GM12878 (cell line): ENCODE data around the gene SLAMF9. TPM values are rescaled to one million over a fixed set of nuclear protein-coding genes. Genes with fewer than 3 reads are reported as not detected.

Experiments
- ATAC-seq: fragments of 200-7000 bp; cut with Tn5 transposase; 3 replicates; pipeline ENCODE4 v1.9.1; 2020; ENCODE audit warnings: mild to moderate bottlenecking, moderate library complexity
- BruUV-seq: library from RNA; stranded (reverse); fragments of 400-500 nt; replicated peaks from 2 replicates; lab custom pipeline; 2021; lab: Mats Ljungman, UMichigan
- CTCF ChIA-PET: fragments of 300-600 bp; sonication (Branson Sonifier 250); formaldehyde crosslinking; extraction: SDS; loops from one replicate; lab custom pipeline; 2021; ENCODE audit warnings: inconsistent platforms; lab: Yijun Ruan, JAX
- POLR2A ChIA-PET: fragments of 350-600 bp; formaldehyde crosslinking; extraction: SDS; loops from one replicate; lab custom pipeline; 2021; ENCODE audit warnings: inconsistent platforms; lab: Charles Lee
- RAD21 ChIA-PET: fragments of 300-600 bp; sonication (Branson Sonifier 250); formaldehyde crosslinking; loops from one replicate; lab custom pipeline; 2023; ENCODE audit warnings: antibody characterized with exemption; ENCODE audit not compliant: unreplicated experiment; lab: Charles Lee
- SMC1A ChIA-PET: fragments of 300-600 bp; sonication (Branson Sonifier 250); formaldehyde crosslinking; loops from one replicate; lab custom pipeline; 2023; ENCODE audit not compliant: unreplicated experiment, uncharacterized antibody; lab: Charles Lee
- DNase-seq: peaks from one replicate; pipeline ENCODE4 v3.0.0-alpha.2; 2011; ENCODE audit warnings: low read depth, low spot score
- FAIRE-seq: peaks from 3 replicates; lab custom pipeline; 2011; peaks lifted over from hg19 to GRCh38; lab: Jason Lieb, UNC
- H2AFZ ChIP-seq: 2 replicates; pipeline ENCODE4 v1.6.0; 2011; ENCODE audit warnings: low read depth, low read length, control low read depth; ENCODE audit not compliant: control insufficient read depth
- H3K27ac ChIP-seq: 2 replicates; pipeline ENCODE4 v1.5.1; 2011; ENCODE audit warnings: control low read depth; ENCODE audit not compliant: control insufficient read depth, insufficient read depth
- H3K27me3 ChIP-seq, 2 experiments: replicated peaks in 1 of 2; 2 replicates each; pipeline versions ENCODE4 v1.6.0 to v1.6.1; 2011; ENCODE audit warnings: low read length in 1 of 2; ENCODE audit not compliant: control insufficient read depth in 2 of 2, insufficient read depth in 2 of 2
- H3K36me3 ChIP-seq, 2 experiments: 2 replicates each; pipeline ENCODE4 v1.5.1; 2011; ENCODE audit warnings: low read length in 1 of 2; ENCODE audit not compliant: control insufficient read depth in 2 of 2, insufficient read depth in 2 of 2
- H3K4me1 ChIP-seq: 2 replicates; pipeline ENCODE4 v1.6.1; 2011; ENCODE audit warnings: mild to moderate bottlenecking, low read length, moderate library complexity, mixed read lengths; ENCODE audit not compliant: control insufficient read depth, insufficient read depth
- H3K4me2 ChIP-seq: 2 replicates; pipeline ENCODE4 v1.6.0; 2011; ENCODE audit warnings: control low read depth; ENCODE audit not compliant: control insufficient read depth, insufficient read depth
- H3K4me3 ChIP-seq: fragments of 200-600 bp; sonication (generic); 2 replicates; pipeline ENCODE4 v1.5.1; 2016
- H3K79me2 ChIP-seq: 2 replicates; pipeline ENCODE4 v1.6.0; 2011; ENCODE audit warnings: low read length; ENCODE audit not compliant: control insufficient read depth, insufficient read depth
- H3K9ac ChIP-seq: 2 replicates; pipeline ENCODE4 v1.8.0; 2011; ENCODE audit warnings: low read length, control low read depth, mixed read lengths; ENCODE audit not compliant: control insufficient read depth, insufficient read depth
- H3K9me3 ChIP-seq: replicated peaks from 3 replicates; pipeline ENCODE4 v1.5.1; 2011; ENCODE audit warnings: mild to moderate bottlenecking, low read length; ENCODE audit not compliant: control insufficient read depth, insufficient read depth
- H4K20me1 ChIP-seq: 2 replicates; pipeline ENCODE4 v1.6.0; 2011; ENCODE audit not compliant: control insufficient read depth, insufficient read depth
- IKZF2 ChIP-seq, 2 experiments: fragments of 450-650 bp; IDR thresholded peaks; 2 replicates each; pipeline ENCODE4 v1.6.1; 2017; ENCODE audit warnings: mild to moderate bottlenecking in 2 of 2, moderate library complexity in 2 of 2
- NFXL1 ChIP-seq: fragments of 450-650 bp; IDR thresholded peaks from 2 replicates; pipeline ENCODE4 v1.6.1; 2017; ENCODE audit warnings: antibody characterized with exemption, mild to moderate bottlenecking, borderline replicate concordance
- NR2C2 ChIP-seq: IDR thresholded peaks from 2 replicates; pipeline ENCODE4 v1.6.1; 2011; ENCODE audit warnings: borderline replicate concordance, low read depth; ENCODE audit not compliant: control insufficient read depth, insufficient read length
- RAD51 ChIP-seq: fragments of 450-650 bp; IDR thresholded peaks from 2 replicates; pipeline ENCODE4 v1.6.1; 2016; ENCODE audit warnings: moderate library complexity, mild to moderate bottlenecking, inconsistent platforms
- SKIL ChIP-seq: fragments of 450-650 bp; IDR thresholded peaks from 2 replicates; pipeline ENCODE4 v1.6.1; 2017; ENCODE audit warnings: mild to moderate bottlenecking, low read depth, inconsistent platforms; ENCODE audit not compliant: poor library complexity, severe bottlenecking
- SMAD1 ChIP-seq: fragments of 450-650 bp; IDR thresholded peaks from 2 replicates; pipeline ENCODE4 v1.6.1; 2018; ENCODE audit warnings: mild to moderate bottlenecking, low read depth; ENCODE audit not compliant: partially characterized antibody
- SMARCA5 ChIP-seq: fragments of 450-650 bp; IDR thresholded peaks from 2 replicates; pipeline ENCODE4 v1.6.1; 2017; ENCODE audit warnings: mild to moderate bottlenecking
- STAT1 ChIP-seq: fragments of 450-650 bp; conservative IDR thresholded peaks from 2 replicates; pipeline ENCODE4 v1.6.1; 2014; ENCODE audit warnings: antibody characterized with exemption, mild to moderate bottlenecking
- TCF7 ChIP-seq: IDR thresholded peaks from 2 replicates; pipeline ENCODE4 v1.6.1; 2014; ENCODE audit warnings: antibody characterized with exemption, borderline replicate concordance
- WGBS: methylation state at CpG from one replicate; pipeline ENCODE4 v1.1.6; 2016; ENCODE audit warnings: low lambda C conversion rate; ENCODE audit not compliant: insufficient replicate concordance, insufficient coverage; ENCODE audit errors: missing lambda C conversion rate; 5-methylcytosine and 5-hydroxymethylcytosine counted together
- in situ Hi-C: fragments of 300-500 bp; cut with MboI; formaldehyde crosslinking; loops from 9 replicates; pipeline ENCODE4 v1.14.3; 2018; ENCODE audit warnings: mixed read lengths
- intact Hi-C: fragments of 100-400 bp; cut with micrococcal nuclease; formaldehyde crosslinking; loops from one replicate; pipeline ENCODE4 v1.14.2; 2022; ENCODE audit not compliant: unreplicated experiment
- polyA plus RNA-seq, 11 experiments: library from polyadenylated mRNA; depleted of rRNA in 4 of 11; unstranded in 6 of 11; stranded (reverse) in 5 of 11; fragments of >200 nt; fragmentation: Nextera tagmentation in 4 of 11; fragmentation: Illumina TruSeq in 1 of 11; extraction: Ambion mirVana in 4 of 11; extraction: Trizol in 1 of 11; gene quantifications; 1 replicate in 1 of 11; 2 replicates in 10 of 11; pipeline versions ENCODE4 v1.2.1 to v1.2.3, GENCODE V29; 2011 to 2016; ENCODE audit warnings: inconsistent platforms in 2 of 11, missing spikeins in 2 of 11, low read depth in 1 of 11
- total RNA-seq, 4 experiments: library from RNA; depleted of rRNA in 3 of 4; stranded (reverse); fragments of >200 nt in 3 of 4; fragmentation: Illumina TruSeq in 1 of 4; extraction: Trizol in 1 of 4; gene quantifications; 2 replicates each; pipeline versions ENCODE4 v1.2.1 to v1.2.3, GENCODE V29; 2013 to 2021
- TF ChIP-seq, protein P1 (sequence below): fragments of 450-650 bp; IDR thresholded peaks from 2 replicates; pipeline ENCODE4 v1.6.1; 2017; ENCODE audit warnings: mild to moderate bottlenecking, moderate library complexity

Gene SLAMF9
- total and polyA plus RNA-seq, 10 of the 15 experiments (the other 5 are each of a cell fraction or from before 2014, with no cell fraction given), result not detected

- ChIA-PET RAD21 (interaction anchor here (1.1 kb wide), 1 partner anchor 51 kb away, joined by 4 read pairs; no protein-coding TSS in a partner anchor), POLR2A (no interaction called here), CTCF (interaction anchor here (1.3 to 2.8 kb wide), 3 partner anchors 15 to 124 kb away, joined by 3 to 22 read pairs (median 3); no protein-coding TSS in a partner anchor), SMC1A (interaction anchor here (2.2 kb wide), 1 partner anchor 60 kb away, joined by 5 read pairs; no protein-coding TSS in a partner anchor)
- Histone ChIP-seq H3K4me1 (peaks cover 13% of the 10 kb centered on the region), H2AFZ (no peak overlapping the region), H3K9me3 (no peaks in the 10 kb centered on the region), H3K4me3 (no peak overlapping the region), H3K4me2 (no peak overlapping the region), H3K27me3 (peaks cover 0 to 4% of the 10 kb centered on the region in 2 experiments; a peak in 2 of 4 replicates), H3K9ac (no peak overlapping the region), H3K79me2 (no peaks in the 10 kb centered on the region), H3K36me3 (no peaks in the 10 kb centered on the region), H4K20me1 (no peaks in the 10 kb centered on the region), H3K27ac (no peak overlapping the region)
- intact Hi-C loops (no loop called here), in situ Hi-C loops (no loop called here)
- 8% methylated on average over 3 of the region's 3 CpGs for WGBS
- DNase-seq (no peak), ATAC-seq (no peak), FAIRE-seq (no peak)
- TF ChIP-seq SMARCA5 (no peak), STAT1 (no peak), RAD51 (no peak), NFXL1 (no peak), IKZF2 (IDR thresholded peaks at IDR 0.05) (no peak), TCF7 (no peak), NR2C2 (no peak), SMAD1 (no peak), SKIL (no peak)
- TF ChIP-seq, protein P1, sequence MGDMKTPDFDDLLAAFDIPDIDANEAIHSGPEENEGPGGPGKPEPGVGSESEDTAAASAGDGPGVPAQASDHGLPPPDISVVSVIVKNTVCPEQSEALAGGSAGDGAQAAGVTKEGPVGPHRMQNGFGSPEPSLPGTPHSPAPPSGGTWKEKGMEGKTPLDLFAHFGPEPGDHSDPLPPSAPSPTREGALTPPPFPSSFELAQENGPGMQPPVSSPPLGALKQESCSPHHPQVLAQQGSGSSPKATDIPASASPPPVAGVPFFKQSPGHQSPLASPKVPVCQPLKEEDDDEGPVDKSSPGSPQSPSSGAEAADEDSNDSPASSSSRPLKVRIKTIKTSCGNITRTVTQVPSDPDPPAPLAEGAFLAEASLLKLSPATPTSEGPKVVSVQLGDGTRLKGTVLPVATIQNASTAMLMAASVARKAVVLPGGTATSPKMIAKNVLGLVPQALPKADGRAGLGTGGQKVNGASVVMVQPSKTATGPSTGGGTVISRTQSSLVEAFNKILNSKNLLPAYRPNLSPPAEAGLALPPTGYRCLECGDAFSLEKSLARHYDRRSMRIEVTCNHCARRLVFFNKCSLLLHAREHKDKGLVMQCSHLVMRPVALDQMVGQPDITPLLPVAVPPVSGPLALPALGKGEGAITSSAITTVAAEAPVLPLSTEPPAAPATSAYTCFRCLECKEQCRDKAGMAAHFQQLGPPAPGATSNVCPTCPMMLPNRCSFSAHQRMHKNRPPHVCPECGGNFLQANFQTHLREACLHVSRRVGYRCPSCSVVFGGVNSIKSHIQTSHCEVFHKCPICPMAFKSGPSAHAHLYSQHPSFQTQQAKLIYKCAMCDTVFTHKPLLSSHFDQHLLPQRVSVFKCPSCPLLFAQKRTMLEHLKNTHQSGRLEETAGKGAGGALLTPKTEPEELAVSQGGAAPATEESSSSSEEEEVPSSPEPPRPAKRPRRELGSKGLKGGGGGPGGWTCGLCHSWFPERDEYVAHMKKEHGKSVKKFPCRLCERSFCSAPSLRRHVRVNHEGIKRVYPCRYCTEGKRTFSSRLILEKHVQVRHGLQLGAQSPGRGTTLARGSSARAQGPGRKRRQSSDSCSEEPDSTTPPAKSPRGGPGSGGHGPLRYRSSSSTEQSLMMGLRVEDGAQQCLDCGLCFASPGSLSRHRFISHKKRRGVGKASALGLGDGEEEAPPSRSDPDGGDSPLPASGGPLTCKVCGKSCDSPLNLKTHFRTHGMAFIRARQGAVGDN, result no peak
- no TSS peak for BruUV-seq
These were observed 1.4 kb upstream of the SLAMF9 start for GRCh38 chr1:159955456-159955855.
